Stimulated activated CD8-positive, alpha-beta memory T cell treated with anti-CD3 and anti-CD28 coated beads, Interleukin-2, amount 100 ng/mL, for 1 hour (primary cell): ENCODE data around the gene OR1N1.
"Not testable (repeated sequence)": the region's sequence is repeated elsewhere in the genome, so short reads cannot be mapped to it uniquely, and the experiment has no call there.

Experiments used
- DNase-seq, 2 donors: peaks; one replicate each; pipeline ENCODE4 v3.0.0-alpha.2; 2020; ENCODE audit warnings: low read depth in 2 of 2

OR1N1 gene

GRCh38 chr9:122527193-122527592 lies at the start of gene OR1N1:
TSS of gene OR1N1 (minus strand) at chr9:122527293. CDS start at chr9:122527293, 0 bp downstream.
- DNase-seq, result no peak

GRCh38 chr9:122572456-122572855 lies 45.4 kb upstream of the OR1N1 start:
- DNase-seq, result no peak

GRCh38 chr9:122567901-122568300 lies 40.8 kb upstream of the OR1N1 start:
- DNase-seq, result no peak

GRCh38 chr9:122562134-122562760 lies 35.2 kb upstream of the OR1N1 start:
- DNase-seq, result no peak

- no peak for DNase-seq
Measured at GRCh38 chr9:122561446-122561845, 34.4 kb upstream of the OR1N1 start.

GRCh38 chr9:122552812-122553211 lies 25.7 kb upstream of the OR1N1 start, which contains the start of gene OR1N2:
TSS of gene OR1N2 (plus strand) at chr9:122553112. CDS start at chr9:122553212, 100 bp downstream.
- no peak for DNase-seq

GRCh38 chr9:122551371-122551770 lies 24.3 kb upstream of the OR1N1 start:
- DNase-seq, result no peak

GRCh38 chr9:122546196-122546595 lies 19.1 kb upstream of the OR1N1 start:
- DNase-seq, result no peak

- no peak for DNase-seq
Measured at GRCh38 chr9:122538757-122539156, 11.7 kb upstream of the OR1N1 start.

GRCh38 chr9:122537066-122537465 lies 10.0 kb upstream of the OR1N1 start:
- DNase-seq, result not testable (repeated sequence)

GRCh38 chr9:122536134-122536533 lies 9.0 kb upstream of the OR1N1 start:
- no peak for DNase-seq

GRCh38 chr9:122531157-122531556 lies 4.1 kb upstream of the OR1N1 start:
- DNase-seq, result not testable (repeated sequence)

- DNase-seq, result no peak
Measured at GRCh38 chr9:122526602-122527001, 491 bp downstream of the OR1N1 start.

GRCh38 chr9:122519376-122519775 lies 7.7 kb downstream of the OR1N1 start:
- DNase-seq, result no peak

- no peak for DNase-seq
Measured at GRCh38 chr9:122518841-122519240, 8.3 kb downstream of the OR1N1 start, which contains the start of gene OR1J4. TSS of gene OR1J4 (plus strand) at chr9:122519141. CDS start at chr9:122519141, 0 bp downstream.

GRCh38 chr9:122518226-122518625 lies 8.9 kb downstream of the OR1N1 start:
- no peak for DNase-seq

- DNase-seq, result no peak
Measured at GRCh38 chr9:122510502-122510901, 16.6 kb downstream of the OR1N1 start, which contains the start of gene OR1J2. TSS of gene OR1J2 (plus strand) at chr9:122510802. CDS start at chr9:122510802, 0 bp downstream.

- no peak for DNase-seq
Measured at GRCh38 chr9:122506964-122507363, 20.1 kb downstream of the OR1N1 start.

- DNase-seq, result no peak
Measured at GRCh38 chr9:122498883-122499288, 28.2 kb downstream of the OR1N1 start.

GRCh38 chr9:122479062-122479461 lies 48.0 kb downstream of the OR1N1 start:
- DNase-seq, result no peak

- DNase-seq, result no peak
Measured at GRCh38 chr9:122477826-122478225, 49.3 kb downstream of the OR1N1 start, which contains the start of gene OR1J1. TSS of gene OR1J1 (minus strand) at chr9:122477926. CDS start at chr9:122477926, 0 bp downstream.

GRCh38 chr9:122477346-122477745 lies 49.7 kb downstream of the OR1N1 start:
- no peak for DNase-seq
